HEK293T (cell line): ENCODE data around the gene HCN4.

Experiments
- BHLHE40 ChIP-seq: fragments of 450-650 bp; IDR thresholded peaks from 2 replicates; pipeline ENCODE4 v1.6.1; 2016; ENCODE audit warnings: mild to moderate bottlenecking, moderate library complexity, borderline replicate concordance
- ELF4 ChIP-seq: fragments of 450-650 bp; IDR thresholded peaks from 2 replicates; pipeline ENCODE4 v1.6.1; 2017; ENCODE audit warnings: antibody characterized with exemption
- FOXA1 ChIP-seq: fragments of 450-650 bp; IDR thresholded peaks from 2 replicates; pipeline ENCODE4 v1.6.1; 2016; ENCODE audit warnings: mild to moderate bottlenecking
- FOXM1 ChIP-seq: fragments of 450-650 bp; IDR thresholded peaks from 2 replicates; pipeline ENCODE4 v1.6.1; 2017; ENCODE audit warnings: mild to moderate bottlenecking, borderline replicate concordance
- LEF1 ChIP-seq: fragments of 450-650 bp; IDR thresholded peaks from 2 replicates; pipeline ENCODE4 v1.6.1; 2017; ENCODE audit warnings: mild to moderate bottlenecking, borderline replicate concordance
- PKNOX1 ChIP-seq: fragments of 450-650 bp; IDR thresholded peaks from 2 replicates; pipeline ENCODE4 v1.6.1; 2016
- SP1 ChIP-seq: fragments of 450-650 bp; IDR thresholded peaks from 2 replicates; pipeline ENCODE4 v1.6.1; 2017
- TARDBP ChIP-seq: fragments of 450-650 bp; IDR thresholded peaks from 2 replicates; pipeline ENCODE4 v1.6.1; 2016
- ZNF384 ChIP-seq: fragments of 450-650 bp; IDR thresholded peaks from 2 replicates; pipeline ENCODE4 v1.6.1; 2016

- TF ChIP-seq PKNOX1, result no peak
- TF ChIP-seq BHLHE40, result no peak
- TF ChIP-seq LEF1, result no peak
- TF ChIP-seq TARDBP, result no peak
- TF ChIP-seq ZNF384, result no peak
- TF ChIP-seq SP1, result no peak
- no peak for TF ChIP-seq FOXM1
- TF ChIP-seq FOXA1, result no peak
- no peak for TF ChIP-seq ELF4
Observed at GRCh38 chr15:73352082-73352481, 16.7 kb downstream of the HCN4 start.
